GM18511 (cell line): Measurements from ENCODE around the gene VTI1B.
"Not testable (repeated sequence)": the region's sequence is repeated elsewhere in the genome, so short reads cannot be mapped to it uniquely, and the experiment has no call there.

ENCODE experiments used
- ATAC-seq: cut with Tn5 transposase; IDR thresholded peaks from one replicate; pipeline ENCODE4 v1.9.1; 2021; ENCODE audit warnings: mild to moderate bottlenecking, moderate library complexity; ENCODE audit not compliant: unreplicated experiment

The VTI1B gene, protein sequence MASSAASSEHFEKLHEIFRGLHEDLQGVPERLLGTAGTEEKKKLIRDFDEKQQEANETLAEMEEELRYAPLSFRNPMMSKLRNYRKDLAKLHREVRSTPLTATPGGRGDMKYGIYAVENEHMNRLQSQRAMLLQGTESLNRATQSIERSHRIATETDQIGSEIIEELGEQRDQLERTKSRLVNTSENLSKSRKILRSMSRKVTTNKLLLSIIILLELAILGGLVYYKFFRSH

GRCh38 chr14:67674480-67675218, at the start of gene VTI1B:
Gene VTI1B, minus strand, starts transcription at chr14:67674632. Its CDS starts 143 bp downstream, at chr14:67674489.
- peak; percentile 92 for ATAC-seq

DNA sequence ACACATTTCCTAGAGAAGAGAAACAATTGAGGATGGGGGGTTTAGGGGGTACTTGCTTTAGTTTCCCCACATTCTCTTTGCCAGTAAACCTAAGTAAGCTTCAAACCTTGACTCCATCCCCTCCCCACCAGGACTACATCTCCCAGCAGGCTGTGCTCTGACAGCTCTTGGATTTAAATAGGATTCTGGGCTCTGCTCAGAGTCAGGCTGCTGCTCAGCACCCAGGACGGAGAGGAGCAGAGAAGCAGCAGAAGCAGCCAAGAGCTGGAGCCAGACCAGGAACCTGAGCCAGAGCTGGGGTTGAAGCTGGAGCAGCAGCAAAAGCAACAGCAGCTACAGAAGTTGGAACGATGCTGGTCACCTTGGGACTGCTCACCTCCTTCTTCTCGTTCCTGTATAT, 47.9 kb upstream of the VTI1B start:
- ATAC-seq, result no peak

- ATAC-seq, result no peak
Observed at GRCh38 chr14:67721875-67722274, 47.4 kb upstream of the VTI1B start.

DNA sequence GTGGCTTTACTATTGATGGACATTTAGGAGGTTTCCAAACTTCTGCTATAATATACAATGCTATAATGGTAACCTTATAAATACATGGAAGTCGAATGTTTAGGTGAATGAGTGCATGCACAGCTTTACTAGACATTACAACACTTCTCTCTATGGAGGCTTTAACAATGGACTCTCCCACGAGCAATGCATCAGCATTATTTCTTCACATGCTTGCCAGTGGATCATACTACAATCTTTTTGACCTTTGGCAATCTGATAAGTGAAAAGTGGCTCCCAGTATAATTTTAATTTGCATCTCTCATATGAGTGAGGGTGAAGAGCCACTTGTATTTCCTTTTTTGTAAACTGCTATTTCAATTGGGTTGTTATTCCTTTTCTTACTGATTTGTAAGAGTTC, 45.4 kb upstream of the VTI1B start:
- ATAC-seq, result no peak

DNA sequence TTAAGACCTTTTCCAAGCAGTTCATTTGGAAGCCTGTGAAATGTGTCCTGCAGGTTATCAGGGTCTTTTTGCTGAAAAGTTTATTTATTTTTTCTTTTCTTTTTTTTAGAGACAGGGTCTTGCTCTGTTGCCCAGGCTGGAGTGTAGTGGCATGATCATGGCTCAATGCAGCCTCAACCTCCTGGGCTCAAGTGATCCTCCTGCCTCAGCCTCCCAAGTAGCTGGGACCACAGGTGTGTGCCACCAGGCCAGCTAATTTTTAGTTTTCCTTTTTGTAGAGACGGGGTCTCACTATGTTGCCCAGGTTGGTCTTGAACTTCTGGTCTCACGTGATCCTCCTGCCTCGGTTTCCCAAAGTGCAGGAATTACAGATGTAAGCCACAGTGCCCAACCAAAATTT, 45.0 kb upstream of the VTI1B start:
- not testable (repeated sequence) for ATAC-seq

GRCh38 chr14:67718265-67718664, 43.8 kb upstream of the VTI1B start:
- ATAC-seq, result no peak

DNA sequence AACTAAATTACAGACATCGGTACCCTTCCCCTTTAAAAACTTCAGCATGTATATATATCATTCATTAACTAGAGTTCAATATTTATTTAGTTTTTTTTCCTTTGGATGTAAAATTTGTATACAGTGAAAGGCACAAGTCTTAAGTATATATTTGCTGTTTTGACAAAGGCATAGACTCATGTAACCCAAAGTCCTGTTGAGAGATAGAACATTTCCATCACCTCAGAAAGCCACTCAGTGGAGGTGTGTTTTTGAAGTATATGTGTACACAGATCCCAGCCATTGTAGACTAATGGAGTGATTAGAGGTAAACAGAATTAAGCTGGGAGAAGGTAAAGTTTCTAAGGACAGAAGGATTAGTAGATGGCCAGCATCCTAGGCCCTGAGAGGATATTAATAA, 42.6 kb upstream of the VTI1B start:
- ATAC-seq, result no peak

GRCh38 chr14:67710209-67710608, 35.8 kb upstream of the VTI1B start:
- no peak for ATAC-seq

DNA sequence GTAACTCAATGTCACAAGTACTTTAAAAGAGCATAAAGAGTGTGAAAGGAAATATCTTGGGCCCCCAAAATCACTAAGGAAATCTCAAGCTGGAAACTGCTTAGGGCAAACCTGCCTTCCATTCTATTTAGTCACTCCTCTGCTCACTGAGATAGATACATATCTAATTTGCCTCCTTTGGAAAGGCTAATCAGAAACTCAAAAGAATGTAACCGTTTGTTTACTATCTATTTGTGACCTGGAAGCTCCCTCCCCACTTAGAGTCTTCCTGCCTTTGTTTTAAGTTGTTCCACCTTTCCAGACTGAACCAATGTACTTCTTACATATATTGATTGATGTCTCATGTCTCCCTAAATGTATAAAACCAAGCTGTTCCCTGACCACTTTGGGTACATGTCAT, 35.4 kb upstream of the VTI1B start:
- not testable (repeated sequence) for ATAC-seq

GRCh38 chr14:67709346-67709745, 34.9 kb upstream of the VTI1B start:
- ATAC-seq, result not testable (repeated sequence)

- no peak for ATAC-seq
Observed at GRCh38 chr14:67705211-67705610, 30.8 kb upstream of the VTI1B start.

DNA sequence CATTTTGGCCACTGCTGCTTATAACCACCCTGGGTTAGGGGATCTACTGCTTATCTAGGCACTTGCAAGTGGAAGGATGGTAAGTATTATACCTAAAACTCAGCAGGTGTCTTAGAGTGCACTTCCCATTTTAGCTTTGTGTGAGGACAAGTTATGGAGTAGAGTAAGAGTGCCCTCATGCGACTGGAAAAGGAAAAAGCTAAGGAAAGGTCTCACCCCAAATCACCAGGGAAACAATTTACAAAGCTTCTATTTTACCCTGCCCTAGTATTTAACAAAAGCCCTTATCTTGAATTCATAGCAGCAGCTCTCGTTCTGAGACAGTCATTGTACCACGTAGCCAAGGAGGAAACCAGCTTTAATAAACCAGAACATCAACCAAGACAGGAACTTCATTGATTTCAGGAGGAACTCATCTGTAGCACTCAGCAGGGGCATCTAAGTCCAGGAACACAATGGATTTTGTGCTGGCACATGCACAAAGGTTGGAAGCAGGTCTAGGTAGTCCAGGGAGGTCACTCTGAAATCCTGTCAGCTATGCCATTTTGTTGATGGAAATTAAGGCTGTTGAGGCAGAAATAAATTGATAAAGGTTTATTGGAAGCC, 30.2 kb upstream of the VTI1B start:
- peak; percentile 45 for ATAC-seq

GRCh38 chr14:67703997-67704396, 29.6 kb upstream of the VTI1B start:
- no peak for ATAC-seq

DNA sequence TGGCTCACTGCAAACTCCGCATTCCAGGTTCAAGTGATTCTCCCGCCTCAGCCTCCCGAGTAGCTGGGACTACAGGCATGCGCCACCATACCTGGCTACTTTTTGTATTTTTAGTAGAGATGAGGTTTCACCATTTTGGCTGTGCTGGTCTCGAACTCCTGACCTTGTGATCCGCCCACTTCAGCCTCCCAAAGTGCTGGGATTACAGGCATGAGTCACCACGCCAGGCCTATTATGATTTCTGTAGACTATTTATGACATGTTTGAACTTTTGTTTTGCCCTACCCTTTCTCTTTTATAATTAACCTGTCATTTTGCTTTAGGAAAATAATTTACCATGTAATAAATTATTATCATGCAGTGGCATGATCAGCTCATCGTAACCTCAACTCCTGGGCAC, 27.1 kb upstream of the VTI1B start, which contains the start of gene RDH12:
TSS of gene RDH12 (plus strand) at position 395 of the 400 bp plus-strand sequence. CDS start 20,757 bp downstream, outside the sequence.
- not testable (repeated sequence) for ATAC-seq

DNA sequence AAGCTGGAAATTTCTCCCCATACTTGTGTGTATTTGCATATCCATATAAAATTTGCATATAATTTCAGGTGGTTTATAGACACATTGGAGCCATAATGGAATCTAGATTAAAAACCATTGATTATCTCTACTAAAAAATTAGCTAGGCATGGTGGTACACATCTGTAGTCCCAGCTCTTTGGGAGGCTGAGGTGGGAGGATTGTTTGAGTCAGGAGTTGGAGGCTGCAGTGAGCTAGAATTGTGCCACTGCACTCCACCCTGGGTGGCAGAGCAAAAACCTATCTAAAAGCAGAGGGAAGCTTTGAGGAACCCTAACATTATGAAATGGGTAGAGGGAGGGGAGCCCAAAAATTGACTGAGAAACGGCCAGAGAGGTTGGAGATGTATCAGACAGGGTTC, 23.7 kb upstream of the VTI1B start:
- no peak for ATAC-seq

DNA sequence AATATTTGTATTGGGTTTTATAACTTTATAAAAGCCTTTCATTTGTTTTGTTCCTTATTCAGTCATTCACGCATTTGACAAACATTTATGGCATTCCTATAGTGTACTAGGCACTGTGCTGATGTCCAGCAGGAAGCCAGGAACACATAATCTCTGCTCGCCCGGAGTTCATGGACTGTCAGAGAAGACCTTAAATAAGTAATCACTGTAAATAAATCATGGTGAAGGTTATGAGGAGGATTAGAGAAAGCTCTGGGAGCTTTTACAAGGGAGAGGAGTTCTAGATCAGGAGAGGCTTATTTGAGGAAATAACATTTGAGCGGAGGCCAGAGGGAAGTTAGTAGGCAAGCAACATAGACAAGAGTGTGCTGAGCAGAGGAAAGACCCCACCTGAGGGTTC, 22.6 kb upstream of the VTI1B start:
- no peak for ATAC-seq

DNA sequence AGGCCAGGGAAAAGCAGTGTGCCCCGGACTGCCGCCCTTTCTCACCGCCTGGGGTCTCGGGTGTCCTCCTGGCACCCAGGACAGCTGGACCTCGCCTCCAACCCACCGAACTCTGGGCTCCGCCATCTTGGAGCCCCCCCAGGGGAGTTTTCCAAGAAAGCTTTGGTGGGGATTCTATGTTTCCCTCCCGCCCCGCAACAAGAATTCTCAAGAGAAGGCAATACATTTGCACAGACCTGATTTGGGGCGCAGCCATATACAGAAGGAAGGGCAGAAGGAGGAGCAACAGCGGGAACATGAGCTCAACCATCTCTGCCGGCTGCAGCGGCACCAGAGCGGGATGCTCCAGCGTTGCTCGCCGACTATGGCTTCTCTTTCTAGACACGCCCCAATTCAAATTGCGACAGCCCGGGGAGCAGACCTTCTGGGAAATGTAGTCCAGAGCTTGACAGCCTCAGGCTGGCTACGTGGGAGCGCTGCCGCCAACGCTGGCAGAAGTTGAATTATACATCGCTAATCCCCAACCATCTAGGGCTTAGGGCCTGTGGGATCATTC, 21.0 kb upstream of the VTI1B start, which contains the start of gene RDH11:
TSS of gene RDH11 (minus strand) at position 371 of the 556 bp plus-strand sequence. CDS start at position 310, 61 bp downstream.
- peak; percentile 90 for ATAC-seq

GRCh38 chr14:67694791-67695393, 20.5 kb upstream of the VTI1B start:
- peak; percentile 91 for ATAC-seq

DNA sequence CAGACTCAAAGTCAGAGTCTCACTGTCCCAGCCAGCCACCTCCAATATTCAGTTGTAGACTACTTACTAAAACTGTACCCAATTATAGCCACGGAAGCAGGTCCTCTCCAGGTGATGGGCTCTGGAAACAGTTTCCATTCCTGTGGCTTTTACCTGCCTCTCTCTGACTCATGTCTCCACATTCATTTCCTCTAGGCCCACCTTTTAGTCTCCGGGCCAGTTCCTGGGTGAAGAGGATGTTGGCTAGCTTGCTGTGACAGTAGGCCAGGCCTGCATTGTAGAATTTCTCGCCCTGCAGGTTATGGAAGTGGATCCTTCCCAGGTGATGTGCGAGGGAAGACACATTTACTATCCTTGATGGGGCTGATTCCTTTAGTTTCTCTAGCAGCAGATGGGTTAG, 15.6 kb upstream of the VTI1B start:
- no peak for ATAC-seq

DNA sequence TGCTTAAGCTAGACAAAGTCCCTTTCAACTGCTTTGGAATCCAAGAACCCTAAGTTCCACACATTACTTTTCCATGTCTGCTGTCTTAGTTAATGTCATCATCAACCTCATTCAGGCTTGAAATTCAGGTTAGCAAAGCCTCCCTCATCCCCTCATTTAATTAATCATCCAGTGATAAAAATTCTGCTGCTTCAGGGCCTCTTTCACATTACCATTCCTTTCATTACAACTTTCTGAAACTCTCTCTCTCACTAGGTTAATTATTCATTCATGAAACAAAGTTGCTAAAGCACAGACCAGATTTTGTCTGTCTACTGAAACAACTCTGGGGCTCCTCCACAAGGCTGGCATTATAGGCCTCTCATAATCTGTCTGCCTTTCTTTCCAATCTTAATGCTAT, 9.4 kb upstream of the VTI1B start:
- ATAC-seq, result no peak

DNA sequence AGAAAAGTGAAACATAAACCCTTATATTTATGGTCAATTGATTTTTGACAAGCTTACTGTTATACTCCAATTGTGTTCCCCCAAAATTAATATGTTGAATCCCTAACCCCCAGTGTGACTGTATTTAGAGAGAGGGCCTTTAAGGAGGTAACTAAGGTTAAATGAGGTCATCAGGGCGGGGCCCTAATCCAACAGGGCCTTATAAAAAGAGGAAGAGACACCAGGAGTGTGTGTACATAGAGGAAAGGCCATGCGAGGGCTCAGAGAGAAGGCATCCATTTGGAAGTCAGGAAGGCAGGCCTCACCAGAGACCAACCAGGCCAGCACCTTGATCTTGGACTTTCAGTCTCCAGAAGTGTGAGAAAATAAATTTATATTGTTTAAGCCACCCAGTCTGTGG, 6.5 kb upstream of the VTI1B start:
- no peak for ATAC-seq
